ENCODE results near the gene GANAB. TPM values are rescaled to one million over a fixed set of nuclear protein-coding genes. Genes with fewer than 3 reads are reported as not detected.

GANAB gene
- polyA plus RNA-seq, 3 donors = 99.7 to 116 (median 109) TPM

DNA sequence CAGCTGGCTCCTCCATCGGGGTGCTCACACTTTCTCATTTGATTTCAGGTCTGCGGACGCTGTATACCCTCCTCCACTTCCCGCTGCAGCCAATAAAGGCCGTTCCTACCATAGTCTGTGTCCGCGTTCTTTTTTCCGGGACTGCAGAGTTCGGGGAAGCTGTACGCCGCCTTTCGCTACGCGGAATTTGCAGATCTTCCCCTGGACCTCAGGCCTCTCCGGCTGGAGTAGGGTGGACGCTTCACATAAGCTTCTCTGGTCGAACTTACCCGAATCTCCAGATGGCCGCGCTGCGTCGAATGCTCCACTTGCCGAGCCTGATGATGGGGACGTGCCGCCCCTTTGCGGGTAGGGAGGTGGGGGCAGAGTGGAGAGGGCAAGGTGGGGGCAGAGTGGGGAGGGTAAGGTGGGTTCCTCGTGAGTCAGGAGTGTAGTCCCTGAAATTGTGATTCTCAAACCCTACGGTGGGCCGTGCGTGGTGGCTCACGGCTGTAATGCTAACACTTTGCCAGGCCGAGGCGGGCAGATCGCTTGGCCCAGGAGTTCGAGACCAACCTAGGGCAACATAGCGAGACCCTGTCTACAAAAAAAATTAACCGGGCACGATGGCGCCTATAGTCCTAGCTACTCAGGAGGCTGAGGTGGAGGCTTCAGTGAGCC is 19.3 kb upstream of the GANAB start:
- TF ChIP-seq, protein P1, sequence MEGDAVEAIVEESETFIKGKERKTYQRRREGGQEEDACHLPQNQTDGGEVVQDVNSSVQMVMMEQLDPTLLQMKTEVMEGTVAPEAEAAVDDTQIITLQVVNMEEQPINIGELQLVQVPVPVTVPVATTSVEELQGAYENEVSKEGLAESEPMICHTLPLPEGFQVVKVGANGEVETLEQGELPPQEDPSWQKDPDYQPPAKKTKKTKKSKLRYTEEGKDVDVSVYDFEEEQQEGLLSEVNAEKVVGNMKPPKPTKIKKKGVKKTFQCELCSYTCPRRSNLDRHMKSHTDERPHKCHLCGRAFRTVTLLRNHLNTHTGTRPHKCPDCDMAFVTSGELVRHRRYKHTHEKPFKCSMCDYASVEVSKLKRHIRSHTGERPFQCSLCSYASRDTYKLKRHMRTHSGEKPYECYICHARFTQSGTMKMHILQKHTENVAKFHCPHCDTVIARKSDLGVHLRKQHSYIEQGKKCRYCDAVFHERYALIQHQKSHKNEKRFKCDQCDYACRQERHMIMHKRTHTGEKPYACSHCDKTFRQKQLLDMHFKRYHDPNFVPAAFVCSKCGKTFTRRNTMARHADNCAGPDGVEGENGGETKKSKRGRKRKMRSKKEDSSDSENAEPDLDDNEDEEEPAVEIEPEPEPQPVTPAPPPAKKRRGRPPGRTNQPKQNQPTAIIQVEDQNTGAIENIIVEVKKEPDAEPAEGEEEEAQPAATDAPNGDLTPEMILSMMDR (IDR thresholded peaks at IDR 0.05) = no peak
- H3K27ac Mint-ChIP-seq = peak overlapping the region; percentile 80 to 94 (median 92)
- WGBS (ENCODE audit: insufficient coverage) = 10% methylated on average over 39 of the region's 39 CpGs
- Histone ChIP-seq H3K4me2 (replicated peaks; ENCODE audit: extremely low read depth, low read length, poor library complexity, severe bottlenecking) (peak overlapping the region; percentile 90), H2AFZ (ENCODE audit: insufficient read depth, low read depth, low read length, poor library complexity, severe bottlenecking) (peak overlapping the region; percentile 95), H3K27me3 (ENCODE audit: control insufficient read depth in 2 of 2, insufficient read depth in 2 of 2, low read length in 2 of 2) (no peaks in the 10 kb centered on the region), H3K79me2 (ENCODE audit: insufficient read depth, low read length) (peaks cover 58% of the 10 kb centered on the region), H3K36me3 (replicated peaks in 1 of 2; ENCODE audit: control insufficient read depth in 1 of 2, insufficient read depth in 2 of 2, low read length in 2 of 2) (peaks cover 10 to 27% of the 10 kb centered on the region in 2 donors), H4K20me1 (ENCODE audit: insufficient read depth, low read length) (peaks cover 18% of the 10 kb centered on the region), H3K9me3 (replicated peaks in 1 of 2; ENCODE audit: control insufficient read depth in 1 of 2, insufficient read depth in 1 of 2, low read length in 2 of 2) (no peaks in the 10 kb centered on the region), H3K4me1 (ENCODE audit: control insufficient read depth in 1 of 2, insufficient read depth in 2 of 2, low read length in 2 of 2) (peaks cover 29 to 32% of the 10 kb centered on the region in 2 donors), H3K27ac (ENCODE audit: low read depth in 1 of 2, low read length in 2 of 2) (peak overlapping the region; percentile 50 to 86), H3K9ac (ENCODE audit: insufficient read depth, low read length, poor library complexity, severe bottlenecking) (peak overlapping the region; percentile 78), H3K4me3 (replicated peaks in 1 of 3; ENCODE audit: low read depth in 2 of 3, low read length in 3 of 3) (peak overlapping the region; percentile 70 to 99 (median 99))
- peak overlapping the region; percentile 92 to 97 for H3K4me3 Mint-ChIP-seq
- no peaks in the 10 kb centered on the region for H3K9me3 Mint-ChIP-seq
- DNase-seq = peak in 2 of 3 donors; percentile 30 to 43
- H3K27me3 Mint-ChIP-seq (ENCODE audit: low read depth in 3 of 3) = no peaks in the 10 kb centered on the region
- intact Hi-C loops (cut with micrococcal nuclease) = loop anchor here in 1 of 2 donors (2.0 kb wide), 1 partner anchor 13 kb away; the partner anchor contains the start of gene UBXN1
- H3K36me3 Mint-ChIP-seq = peaks cover 14 to 33% of the 10 kb centered on the region in 2 donors
- peaks cover 47% of the 10 kb centered on the region for H3K4me1 Mint-ChIP-seq

DNA sequence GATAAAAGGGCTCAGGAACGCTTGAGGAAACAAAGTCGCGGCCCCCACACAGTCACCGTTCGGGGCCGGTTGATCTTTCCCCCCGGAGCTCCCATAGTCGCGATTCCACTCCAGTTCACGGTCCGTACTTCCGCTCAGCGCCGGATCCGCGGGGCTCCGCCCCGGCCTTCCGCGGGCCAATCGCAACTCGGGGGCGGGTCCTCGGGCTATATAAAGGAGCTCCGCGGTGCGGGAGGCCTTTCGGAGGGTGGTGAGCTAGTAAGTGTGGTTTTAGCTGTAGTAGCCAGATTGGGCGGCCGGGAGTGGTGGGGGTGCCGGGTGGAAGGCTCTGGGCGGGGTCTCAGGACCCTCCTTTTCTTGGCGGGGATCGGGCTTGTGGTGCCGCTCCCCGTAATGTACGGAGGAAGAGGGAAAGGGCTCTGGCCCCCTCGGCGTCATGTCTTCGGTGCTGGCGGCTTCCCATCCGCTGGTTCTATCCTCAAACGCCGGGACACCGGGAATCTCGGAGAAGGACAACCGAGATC is 18.7 kb upstream of the GANAB start, which contains the start of the genes C11orf98 and CSKMT:
Gene C11orf98 (minus strand): TSS at position 136 of the 524 bp plus-strand sequence. CDS start 41 bp downstream, at position 95.
Gene CSKMT (plus strand): TSS at position 238 of the 524 bp plus-strand sequence. CDS start 568 bp downstream, outside the sequence.
- TF ChIP-seq, protein P1 (IDR thresholded peaks at IDR 0.05) = no peak
- Mint-ChIP-seq H3K27ac (peak within 1 kb of the TSS; percentile 80 to 94 (median 93)), H3K4me1 (peaks cover 42% of the 10 kb centered on the region), H3K27me3 (ENCODE audit: low read depth in 3 of 3) (no peaks in the 10 kb centered on the region), H3K36me3 (peaks cover 14 to 36% of the 10 kb centered on the region in 2 donors), H3K9me3 (no peaks in the 10 kb centered on the region), H3K4me3 (peak within 1 kb of the TSS; percentile 92 to 97)
- Histone ChIP-seq H3K4me2 (replicated peaks; ENCODE audit: extremely low read depth, low read length, poor library complexity, severe bottlenecking) (peak within 1 kb of the TSS; percentile 90), H3K36me3 (replicated peaks in 1 of 2; ENCODE audit: control insufficient read depth in 1 of 2, insufficient read depth in 2 of 2, low read length in 2 of 2) (peaks cover 10 to 27% of the 10 kb centered on the region in 2 donors), H4K20me1 (ENCODE audit: insufficient read depth, low read length) (peaks cover 18% of the 10 kb centered on the region), H3K79me2 (ENCODE audit: insufficient read depth, low read length) (peaks cover 53% of the 10 kb centered on the region), H3K9me3 (replicated peaks in 1 of 2; ENCODE audit: control insufficient read depth in 1 of 2, insufficient read depth in 1 of 2, low read length in 2 of 2) (no peaks in the 10 kb centered on the region), H3K9ac (ENCODE audit: insufficient read depth, low read length, poor library complexity, severe bottlenecking) (peak within 1 kb of the TSS; percentile 78), H3K4me1 (ENCODE audit: control insufficient read depth in 1 of 2, insufficient read depth in 2 of 2, low read length in 2 of 2) (peaks cover 24 to 28% of the 10 kb centered on the region in 2 donors), H2AFZ (ENCODE audit: insufficient read depth, low read depth, low read length, poor library complexity, severe bottlenecking) (peak within 1 kb of the TSS; percentile 95), H3K27me3 (ENCODE audit: control insufficient read depth in 2 of 2, insufficient read depth in 2 of 2, low read length in 2 of 2) (no peaks in the 10 kb centered on the region), H3K4me3 (replicated peaks in 1 of 3; ENCODE audit: low read depth in 2 of 3, low read length in 3 of 3) (peak within 1 kb of the TSS; percentile 70 to 99 (median 99)), H3K27ac (ENCODE audit: low read depth in 1 of 2, low read length in 2 of 2) (peak within 1 kb of the TSS; percentile 66 to 86)
- peak; percentile 87 to 89 (median 89) for DNase-seq
- under 1% methylated on average over 46 of the region's 47 CpGs for WGBS (ENCODE audit: insufficient coverage)
- intact Hi-C loops (cut with micrococcal nuclease) = loop anchor here in 1 of 2 donors (2.0 kb wide), 1 partner anchor 14 kb away; the partner anchor contains the start of gene UBXN1
